Measurements from ENCODE around the gene RFX2. TPM values are rescaled to one million over a fixed set of nuclear protein-coding genes. Genes with fewer than 3 reads are reported as not detected.

RFX2 gene
- total RNA-seq, 1 experiment from 2014 or later = 4.6 TPM

DNA sequence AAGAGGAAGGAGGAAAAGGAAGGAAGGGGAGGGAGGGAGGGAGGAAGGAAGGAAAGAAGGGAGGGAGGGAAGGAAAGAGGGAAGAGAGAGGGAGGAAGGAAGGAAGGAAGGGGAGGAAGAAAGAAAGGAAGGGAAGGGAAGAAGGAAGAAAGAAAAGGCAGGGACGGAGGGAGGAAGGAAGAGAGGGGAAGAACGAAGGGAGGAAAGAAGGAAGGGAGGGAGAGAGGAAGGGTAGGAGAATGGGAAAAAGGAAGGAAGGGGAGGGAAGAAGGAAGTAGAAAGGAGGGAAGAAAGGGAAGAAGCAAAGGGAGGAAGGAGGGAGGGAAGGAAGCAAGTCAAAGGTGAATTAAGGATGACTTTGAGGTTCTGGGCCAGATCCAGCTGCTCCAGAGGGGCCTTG is 28.2 kb upstream of the RFX2 start (continued):
- TF ChIP-seq, protein P1, sequence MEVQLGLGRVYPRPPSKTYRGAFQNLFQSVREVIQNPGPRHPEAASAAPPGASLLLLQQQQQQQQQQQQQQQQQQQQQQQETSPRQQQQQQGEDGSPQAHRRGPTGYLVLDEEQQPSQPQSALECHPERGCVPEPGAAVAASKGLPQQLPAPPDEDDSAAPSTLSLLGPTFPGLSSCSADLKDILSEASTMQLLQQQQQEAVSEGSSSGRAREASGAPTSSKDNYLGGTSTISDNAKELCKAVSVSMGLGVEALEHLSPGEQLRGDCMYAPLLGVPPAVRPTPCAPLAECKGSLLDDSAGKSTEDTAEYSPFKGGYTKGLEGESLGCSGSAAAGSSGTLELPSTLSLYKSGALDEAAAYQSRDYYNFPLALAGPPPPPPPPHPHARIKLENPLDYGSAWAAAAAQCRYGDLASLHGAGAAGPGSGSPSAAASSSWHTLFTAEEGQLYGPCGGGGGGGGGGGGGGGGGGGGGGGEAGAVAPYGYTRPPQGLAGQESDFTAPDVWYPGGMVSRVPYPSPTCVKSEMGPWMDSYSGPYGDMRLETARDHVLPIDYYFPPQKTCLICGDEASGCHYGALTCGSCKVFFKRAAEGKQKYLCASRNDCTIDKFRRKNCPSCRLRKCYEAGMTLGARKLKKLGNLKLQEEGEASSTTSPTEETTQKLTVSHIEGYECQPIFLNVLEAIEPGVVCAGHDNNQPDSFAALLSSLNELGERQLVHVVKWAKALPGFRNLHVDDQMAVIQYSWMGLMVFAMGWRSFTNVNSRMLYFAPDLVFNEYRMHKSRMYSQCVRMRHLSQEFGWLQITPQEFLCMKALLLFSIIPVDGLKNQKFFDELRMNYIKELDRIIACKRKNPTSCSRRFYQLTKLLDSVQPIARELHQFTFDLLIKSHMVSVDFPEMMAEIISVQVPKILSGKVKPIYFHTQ (CRISPR knock-in tag; IDR thresholded peaks at IDR 0.05) = no peak
- no peak for TF ChIP-seq TCF7 (CRISPR knock-in tag; IDR thresholded peaks at IDR 0.05; ENCODE audit: low read depth)
- TF ChIP-seq, protein P2, sequence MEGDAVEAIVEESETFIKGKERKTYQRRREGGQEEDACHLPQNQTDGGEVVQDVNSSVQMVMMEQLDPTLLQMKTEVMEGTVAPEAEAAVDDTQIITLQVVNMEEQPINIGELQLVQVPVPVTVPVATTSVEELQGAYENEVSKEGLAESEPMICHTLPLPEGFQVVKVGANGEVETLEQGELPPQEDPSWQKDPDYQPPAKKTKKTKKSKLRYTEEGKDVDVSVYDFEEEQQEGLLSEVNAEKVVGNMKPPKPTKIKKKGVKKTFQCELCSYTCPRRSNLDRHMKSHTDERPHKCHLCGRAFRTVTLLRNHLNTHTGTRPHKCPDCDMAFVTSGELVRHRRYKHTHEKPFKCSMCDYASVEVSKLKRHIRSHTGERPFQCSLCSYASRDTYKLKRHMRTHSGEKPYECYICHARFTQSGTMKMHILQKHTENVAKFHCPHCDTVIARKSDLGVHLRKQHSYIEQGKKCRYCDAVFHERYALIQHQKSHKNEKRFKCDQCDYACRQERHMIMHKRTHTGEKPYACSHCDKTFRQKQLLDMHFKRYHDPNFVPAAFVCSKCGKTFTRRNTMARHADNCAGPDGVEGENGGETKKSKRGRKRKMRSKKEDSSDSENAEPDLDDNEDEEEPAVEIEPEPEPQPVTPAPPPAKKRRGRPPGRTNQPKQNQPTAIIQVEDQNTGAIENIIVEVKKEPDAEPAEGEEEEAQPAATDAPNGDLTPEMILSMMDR (IDR thresholded peaks at IDR 0.05) = no peak
- no peak for TF ChIP-seq GTF2I (CRISPR knock-in tag; conservative IDR thresholded peaks at IDR 0.05)
- no peak for TF ChIP-seq FOXP1 (CRISPR knock-in tag; IDR thresholded peaks at IDR 0.05; ENCODE audit: borderline replicate concordance)
- TF ChIP-seq, protein P3, sequence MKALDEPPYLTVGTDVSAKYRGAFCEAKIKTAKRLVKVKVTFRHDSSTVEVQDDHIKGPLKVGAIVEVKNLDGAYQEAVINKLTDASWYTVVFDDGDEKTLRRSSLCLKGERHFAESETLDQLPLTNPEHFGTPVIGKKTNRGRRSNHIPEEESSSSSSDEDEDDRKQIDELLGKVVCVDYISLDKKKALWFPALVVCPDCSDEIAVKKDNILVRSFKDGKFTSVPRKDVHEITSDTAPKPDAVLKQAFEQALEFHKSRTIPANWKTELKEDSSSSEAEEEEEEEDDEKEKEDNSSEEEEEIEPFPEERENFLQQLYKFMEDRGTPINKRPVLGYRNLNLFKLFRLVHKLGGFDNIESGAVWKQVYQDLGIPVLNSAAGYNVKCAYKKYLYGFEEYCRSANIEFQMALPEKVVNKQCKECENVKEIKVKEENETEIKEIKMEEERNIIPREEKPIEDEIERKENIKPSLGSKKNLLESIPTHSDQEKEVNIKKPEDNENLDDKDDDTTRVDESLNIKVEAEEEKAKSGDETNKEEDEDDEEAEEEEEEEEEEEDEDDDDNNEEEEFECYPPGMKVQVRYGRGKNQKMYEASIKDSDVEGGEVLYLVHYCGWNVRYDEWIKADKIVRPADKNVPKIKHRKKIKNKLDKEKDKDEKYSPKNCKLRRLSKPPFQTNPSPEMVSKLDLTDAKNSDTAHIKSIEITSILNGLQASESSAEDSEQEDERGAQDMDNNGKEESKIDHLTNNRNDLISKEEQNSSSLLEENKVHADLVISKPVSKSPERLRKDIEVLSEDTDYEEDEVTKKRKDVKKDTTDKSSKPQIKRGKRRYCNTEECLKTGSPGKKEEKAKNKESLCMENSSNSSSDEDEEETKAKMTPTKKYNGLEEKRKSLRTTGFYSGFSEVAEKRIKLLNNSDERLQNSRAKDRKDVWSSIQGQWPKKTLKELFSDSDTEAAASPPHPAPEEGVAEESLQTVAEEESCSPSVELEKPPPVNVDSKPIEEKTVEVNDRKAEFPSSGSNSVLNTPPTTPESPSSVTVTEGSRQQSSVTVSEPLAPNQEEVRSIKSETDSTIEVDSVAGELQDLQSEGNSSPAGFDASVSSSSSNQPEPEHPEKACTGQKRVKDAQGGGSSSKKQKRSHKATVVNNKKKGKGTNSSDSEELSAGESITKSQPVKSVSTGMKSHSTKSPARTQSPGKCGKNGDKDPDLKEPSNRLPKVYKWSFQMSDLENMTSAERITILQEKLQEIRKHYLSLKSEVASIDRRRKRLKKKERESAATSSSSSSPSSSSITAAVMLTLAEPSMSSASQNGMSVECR (CRISPR knock-in tag; IDR thresholded peaks at IDR 0.05; ENCODE audit: borderline replicate concordance) = no peak
- TF ChIP-seq NFATC4 (CRISPR knock-in tag; IDR thresholded peaks at IDR 0.05) = no peak
- TF ChIP-seq, protein P4, sequence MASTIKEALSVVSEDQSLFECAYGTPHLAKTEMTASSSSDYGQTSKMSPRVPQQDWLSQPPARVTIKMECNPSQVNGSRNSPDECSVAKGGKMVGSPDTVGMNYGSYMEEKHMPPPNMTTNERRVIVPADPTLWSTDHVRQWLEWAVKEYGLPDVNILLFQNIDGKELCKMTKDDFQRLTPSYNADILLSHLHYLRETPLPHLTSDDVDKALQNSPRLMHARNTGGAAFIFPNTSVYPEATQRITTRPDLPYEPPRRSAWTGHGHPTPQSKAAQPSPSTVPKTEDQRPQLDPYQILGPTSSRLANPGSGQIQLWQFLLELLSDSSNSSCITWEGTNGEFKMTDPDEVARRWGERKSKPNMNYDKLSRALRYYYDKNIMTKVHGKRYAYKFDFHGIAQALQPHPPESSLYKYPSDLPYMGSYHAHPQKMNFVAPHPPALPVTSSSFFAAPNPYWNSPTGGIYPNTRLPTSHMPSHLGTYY (CRISPR knock-in tag; IDR thresholded peaks at IDR 0.05) = no peak

DNA sequence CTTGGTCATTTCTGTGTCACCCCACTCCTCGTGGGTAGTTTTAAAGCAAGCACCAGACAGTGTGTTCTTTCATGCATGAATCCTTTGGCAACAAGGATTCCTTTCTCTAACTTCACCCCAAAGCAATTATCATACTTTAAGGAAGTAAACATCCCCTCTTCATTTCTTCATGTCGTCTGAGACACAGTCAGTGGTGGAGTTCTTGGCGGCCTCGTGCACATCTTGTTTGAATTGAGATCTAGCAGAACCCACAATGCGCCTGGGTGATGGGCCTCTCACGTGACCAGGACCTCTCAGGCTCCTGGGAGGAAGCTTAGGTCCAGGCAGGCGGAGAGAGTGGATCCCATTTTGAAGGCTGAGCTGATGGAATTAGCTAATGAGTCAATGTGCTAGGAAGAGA is 27.8 kb upstream of the RFX2 start:
- Mint-ChIP-seq H3K27me3 (ENCODE audit: low read depth) (peaks cover 16% of the 10 kb centered on the region), H3K4me1 (no peaks in the 10 kb centered on the region), H3K9me3 (peaks cover 25% of the 10 kb centered on the region), H3K27ac (no peak overlapping the region), H3K36me3 (no peaks in the 10 kb centered on the region), H3K4me3 (no peak overlapping the region)
- ChIA-PET POLR2A (no interaction called here), CTCF (interaction anchor here (0.7 kb wide), 1 partner anchor 40 kb away, joined by 5 read pairs; no protein-coding TSS in a partner anchor)
- DNase-seq (ENCODE audit: low spot score) (no peak), ATAC-seq (no peak)
- TF ChIP-seq, protein P5, sequence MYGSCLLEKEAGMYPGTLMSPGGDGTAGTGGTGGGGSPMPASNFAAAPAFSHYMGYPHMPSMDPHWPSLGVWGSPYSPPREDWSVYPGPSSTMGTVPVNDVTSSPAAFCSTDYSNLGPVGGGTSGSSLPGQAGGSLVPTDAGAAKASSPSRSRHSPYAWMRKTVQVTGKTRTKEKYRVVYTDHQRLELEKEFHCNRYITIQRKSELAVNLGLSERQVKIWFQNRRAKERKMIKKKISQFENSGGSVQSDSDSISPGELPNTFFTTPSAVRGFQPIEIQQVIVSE (CRISPR knock-in tag; IDR thresholded peaks at IDR 0.05; ENCODE audit: borderline replicate concordance) = no peak
- no peak for TF ChIP-seq ZNF263 (CRISPR knock-in tag; IDR thresholded peaks at IDR 0.05; ENCODE audit: low read depth)
- TF ChIP-seq NR2C2 (CRISPR knock-in tag; IDR thresholded peaks at IDR 0.05) = no peak
- no peak for TF ChIP-seq IRF2 (CRISPR knock-in tag; IDR thresholded peaks at IDR 0.05; ENCODE audit: borderline replicate concordance, low read depth)
- TF ChIP-seq ZNF423 (CRISPR knock-in tag; IDR thresholded peaks at IDR 0.05) = no peak
- TF ChIP-seq ZNF671 (CRISPR knock-in tag; IDR thresholded peaks at IDR 0.05) = no peak
- TF ChIP-seq, protein P6, sequence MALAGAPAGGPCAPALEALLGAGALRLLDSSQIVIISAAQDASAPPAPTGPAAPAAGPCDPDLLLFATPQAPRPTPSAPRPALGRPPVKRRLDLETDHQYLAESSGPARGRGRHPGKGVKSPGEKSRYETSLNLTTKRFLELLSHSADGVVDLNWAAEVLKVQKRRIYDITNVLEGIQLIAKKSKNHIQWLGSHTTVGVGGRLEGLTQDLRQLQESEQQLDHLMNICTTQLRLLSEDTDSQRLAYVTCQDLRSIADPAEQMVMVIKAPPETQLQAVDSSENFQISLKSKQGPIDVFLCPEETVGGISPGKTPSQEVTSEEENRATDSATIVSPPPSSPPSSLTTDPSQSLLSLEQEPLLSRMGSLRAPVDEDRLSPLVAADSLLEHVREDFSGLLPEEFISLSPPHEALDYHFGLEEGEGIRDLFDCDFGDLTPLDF (CRISPR knock-in tag; IDR thresholded peaks at IDR 0.05) = no peak
- TF ChIP-seq, protein P7, sequence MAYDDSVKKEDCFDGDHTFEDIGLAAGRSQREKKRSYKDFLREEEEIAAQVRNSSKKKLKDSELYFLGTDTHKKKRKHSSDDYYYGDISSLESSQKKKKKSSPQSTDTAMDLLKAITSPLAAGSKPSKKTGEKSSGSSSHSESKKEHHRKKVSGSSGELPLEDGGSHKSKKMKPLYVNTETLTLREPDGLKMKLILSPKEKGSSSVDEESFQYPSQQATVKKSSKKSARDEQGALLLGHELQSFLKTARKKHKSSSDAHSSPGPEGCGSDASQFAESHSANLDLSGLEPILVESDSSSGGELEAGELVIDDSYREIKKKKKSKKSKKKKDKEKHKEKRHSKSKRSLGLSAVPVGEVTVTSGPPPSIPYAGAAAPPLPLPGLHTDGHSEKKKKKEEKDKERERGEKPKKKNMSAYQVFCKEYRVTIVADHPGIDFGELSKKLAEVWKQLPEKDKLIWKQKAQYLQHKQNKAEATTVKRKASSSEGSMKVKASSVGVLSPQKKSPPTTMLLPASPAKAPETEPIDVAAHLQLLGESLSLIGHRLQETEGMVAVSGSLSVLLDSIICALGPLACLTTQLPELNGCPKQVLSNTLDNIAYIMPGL (CRISPR knock-in tag; IDR thresholded peaks at IDR 0.05) = no peak
- TF ChIP-seq NFYB (CRISPR knock-in tag; conservative IDR thresholded peaks at IDR 0.05; ENCODE audit: low read depth) = no peak
- TF ChIP-seq, protein P8, sequence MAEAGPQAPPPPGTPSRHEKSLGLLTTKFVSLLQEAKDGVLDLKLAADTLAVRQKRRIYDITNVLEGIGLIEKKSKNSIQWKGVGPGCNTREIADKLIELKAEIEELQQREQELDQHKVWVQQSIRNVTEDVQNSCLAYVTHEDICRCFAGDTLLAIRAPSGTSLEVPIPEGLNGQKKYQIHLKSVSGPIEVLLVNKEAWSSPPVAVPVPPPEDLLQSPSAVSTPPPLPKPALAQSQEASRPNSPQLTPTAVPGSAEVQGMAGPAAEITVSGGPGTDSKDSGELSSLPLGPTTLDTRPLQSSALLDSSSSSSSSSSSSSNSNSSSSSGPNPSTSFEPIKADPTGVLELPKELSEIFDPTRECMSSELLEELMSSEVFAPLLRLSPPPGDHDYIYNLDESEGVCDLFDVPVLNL (CRISPR knock-in tag; IDR thresholded peaks at IDR 0.05; ENCODE audit: borderline replicate concordance, low read depth) = no peak

All from WTC11 (cell line).